ENCODE results near the gene PFN3.

Gene PFN3

DNA sequence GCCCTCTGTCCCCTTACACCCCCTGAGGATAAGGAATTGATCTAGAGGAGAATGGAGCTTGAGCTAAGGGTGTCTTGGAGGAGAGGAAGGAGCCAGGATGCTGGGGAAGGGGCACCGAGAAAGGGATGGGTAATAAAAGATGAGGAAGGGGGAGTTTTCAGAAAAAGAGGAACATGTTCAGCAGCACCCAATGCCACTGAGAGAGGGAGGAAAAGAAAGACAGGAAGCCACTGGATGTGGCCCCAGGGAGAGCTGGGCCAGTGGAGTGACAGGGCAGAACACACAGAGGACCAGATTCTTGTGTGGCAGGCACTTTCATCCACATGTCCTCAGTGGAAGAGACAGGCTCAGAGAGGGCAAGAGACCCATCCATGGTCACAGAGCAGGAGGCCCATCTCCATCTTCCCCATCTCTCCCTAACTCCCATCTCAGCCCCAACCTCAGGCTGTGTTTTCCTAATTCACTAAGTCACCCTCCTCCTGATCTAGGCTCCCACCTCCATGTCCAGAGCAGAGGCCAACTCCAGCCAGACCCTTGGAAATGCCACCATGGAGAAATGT lies 7.2 kb downstream of the PFN3 start:
- TF ChIP-seq, protein P1, sequence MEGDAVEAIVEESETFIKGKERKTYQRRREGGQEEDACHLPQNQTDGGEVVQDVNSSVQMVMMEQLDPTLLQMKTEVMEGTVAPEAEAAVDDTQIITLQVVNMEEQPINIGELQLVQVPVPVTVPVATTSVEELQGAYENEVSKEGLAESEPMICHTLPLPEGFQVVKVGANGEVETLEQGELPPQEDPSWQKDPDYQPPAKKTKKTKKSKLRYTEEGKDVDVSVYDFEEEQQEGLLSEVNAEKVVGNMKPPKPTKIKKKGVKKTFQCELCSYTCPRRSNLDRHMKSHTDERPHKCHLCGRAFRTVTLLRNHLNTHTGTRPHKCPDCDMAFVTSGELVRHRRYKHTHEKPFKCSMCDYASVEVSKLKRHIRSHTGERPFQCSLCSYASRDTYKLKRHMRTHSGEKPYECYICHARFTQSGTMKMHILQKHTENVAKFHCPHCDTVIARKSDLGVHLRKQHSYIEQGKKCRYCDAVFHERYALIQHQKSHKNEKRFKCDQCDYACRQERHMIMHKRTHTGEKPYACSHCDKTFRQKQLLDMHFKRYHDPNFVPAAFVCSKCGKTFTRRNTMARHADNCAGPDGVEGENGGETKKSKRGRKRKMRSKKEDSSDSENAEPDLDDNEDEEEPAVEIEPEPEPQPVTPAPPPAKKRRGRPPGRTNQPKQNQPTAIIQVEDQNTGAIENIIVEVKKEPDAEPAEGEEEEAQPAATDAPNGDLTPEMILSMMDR (conservative IDR thresholded peaks at IDR 0.05; ENCODE audit: low read depth, low read length), result no peak
- Histone ChIP-seq H3K4me2 (no peak overlapping the region), H3K4me3 (IDR thresholded peaks at IDR 0.05; ENCODE audit: insufficient read depth, low read depth, low read length) (no peak overlapping the region), H3K27ac (no peak overlapping the region), H3K9ac (no peak overlapping the region), H4K20me1 (ENCODE audit: insufficient read depth) (no peaks in the 10 kb centered on the region), H3K79me2 (ENCODE audit: insufficient read depth, low read depth) (no peaks in the 10 kb centered on the region), H3K4me1 (ENCODE audit: low read depth, poor library complexity, severe bottlenecking) (no peaks in the 10 kb centered on the region), H3K27me3 (ENCODE audit: insufficient read depth, low read depth) (no peaks in the 10 kb centered on the region), H2AFZ (ENCODE audit: low read depth) (no peak overlapping the region), H3K36me3 (ENCODE audit: insufficient read depth) (no peaks in the 10 kb centered on the region)

DNA sequence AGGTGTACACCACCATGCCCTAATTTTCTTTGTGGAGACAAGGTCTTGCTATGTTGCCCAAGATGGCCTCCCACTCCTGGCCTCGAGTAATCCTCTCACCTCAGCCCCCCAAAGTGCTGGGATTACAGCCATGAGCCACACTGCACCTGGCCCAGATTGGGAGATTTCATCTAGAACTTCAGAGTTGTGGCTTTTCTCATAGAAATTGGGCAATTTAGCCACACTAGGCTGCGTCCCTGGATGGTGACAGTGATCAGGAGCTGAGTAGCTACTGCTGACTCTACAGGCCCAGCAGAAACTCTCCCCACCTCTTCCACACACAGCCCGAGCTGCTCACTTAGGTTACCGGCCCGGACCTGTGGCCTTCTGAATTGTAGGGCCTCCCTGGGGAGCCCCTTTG lies 7.7 kb downstream of the PFN3 start:
- Histone ChIP-seq H3K27ac (no peak overlapping the region), H3K4me2 (no peak overlapping the region), H3K9ac (no peak overlapping the region)

DNA sequence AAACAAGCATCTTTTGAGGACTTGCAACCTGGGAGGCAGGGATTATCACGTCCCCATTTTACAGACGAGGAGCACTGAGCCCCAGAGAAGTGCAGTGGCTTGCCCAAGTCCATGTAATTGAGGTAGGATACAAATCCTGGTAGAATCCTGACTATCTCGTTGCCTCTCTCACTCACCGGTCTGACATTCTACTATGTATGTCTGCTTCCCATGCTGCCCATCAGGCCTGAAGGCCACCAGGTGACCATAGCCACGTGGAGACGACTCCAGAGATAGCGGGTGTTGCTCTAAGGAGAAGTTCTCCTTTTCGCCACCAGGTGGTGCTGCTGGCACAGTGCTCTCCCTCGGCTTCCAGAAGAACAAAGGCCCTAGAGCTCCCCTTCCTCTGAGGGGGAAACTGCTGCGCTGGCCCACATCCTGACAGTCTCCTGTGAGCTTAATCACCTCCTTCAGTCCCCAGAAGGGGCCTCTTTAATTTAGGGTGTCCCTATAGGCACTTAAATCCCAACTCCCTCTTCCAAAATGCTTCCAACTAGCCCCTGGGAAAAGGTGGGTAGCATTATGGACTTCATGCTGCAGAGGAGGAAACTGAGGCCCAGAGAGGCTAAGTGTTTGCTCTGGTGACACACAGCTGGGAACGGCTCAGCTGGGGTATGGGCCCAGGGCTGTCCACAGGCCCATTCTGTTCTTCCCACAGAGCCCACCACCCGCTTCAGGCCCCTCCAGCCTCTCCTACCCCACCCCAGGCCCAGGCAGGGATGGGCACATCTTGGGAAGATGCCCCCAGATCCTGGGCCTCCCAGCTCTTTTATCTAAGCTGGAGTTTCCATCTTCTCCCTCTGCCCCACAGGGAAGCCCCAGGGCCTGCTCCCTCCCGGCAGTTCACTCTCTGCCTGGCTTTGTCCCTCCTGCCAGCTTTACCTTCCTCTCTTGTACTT lies 9.8 kb downstream of the PFN3 start:
- Histone ChIP-seq H3K4me2 (no peak overlapping the region), H4K20me1 (ENCODE audit: insufficient read depth) (no peaks in the 10 kb centered on the region), H3K4me1 (ENCODE audit: low read depth, poor library complexity, severe bottlenecking) (no peaks in the 10 kb centered on the region), H3K27ac (no peak overlapping the region), H3K79me2 (ENCODE audit: insufficient read depth, low read depth) (no peaks in the 10 kb centered on the region), H2AFZ (ENCODE audit: low read depth) (peak overlapping the region; percentile 53), H3K4me3 (IDR thresholded peaks at IDR 0.05; ENCODE audit: insufficient read depth, low read depth, low read length) (no peak overlapping the region), H3K36me3 (ENCODE audit: insufficient read depth) (no peaks in the 10 kb centered on the region), H3K27me3 (ENCODE audit: insufficient read depth, low read depth) (no peaks in the 10 kb centered on the region), H3K9ac (no peak overlapping the region)
- TF ChIP-seq, protein P1 (conservative IDR thresholded peaks at IDR 0.05; ENCODE audit: low read depth, low read length), result peak; percentile 86

More for the DNA sequence above, 7.7 kb downstream of the PFN3 start:
- no peaks in the 10 kb centered on the region for H3K79me2 ChIP-seq (ENCODE audit: insufficient read depth, low read depth)
- H4K20me1 ChIP-seq (ENCODE audit: insufficient read depth), result no peaks in the 10 kb centered on the region
- H2AFZ ChIP-seq (ENCODE audit: low read depth), result no peak overlapping the region
- no peaks in the 10 kb centered on the region for H3K27me3 ChIP-seq (ENCODE audit: insufficient read depth, low read depth)
- H3K4me1 ChIP-seq (ENCODE audit: low read depth, poor library complexity, severe bottlenecking), result no peaks in the 10 kb centered on the region
- no peak overlapping the region for H3K4me3 ChIP-seq (IDR thresholded peaks at IDR 0.05; ENCODE audit: insufficient read depth, low read depth, low read length)
- H3K36me3 ChIP-seq (ENCODE audit: insufficient read depth), result no peaks in the 10 kb centered on the region
- TF ChIP-seq, protein P1 (conservative IDR thresholded peaks at IDR 0.05; ENCODE audit: low read depth, low read length), result no peak

DNA sequence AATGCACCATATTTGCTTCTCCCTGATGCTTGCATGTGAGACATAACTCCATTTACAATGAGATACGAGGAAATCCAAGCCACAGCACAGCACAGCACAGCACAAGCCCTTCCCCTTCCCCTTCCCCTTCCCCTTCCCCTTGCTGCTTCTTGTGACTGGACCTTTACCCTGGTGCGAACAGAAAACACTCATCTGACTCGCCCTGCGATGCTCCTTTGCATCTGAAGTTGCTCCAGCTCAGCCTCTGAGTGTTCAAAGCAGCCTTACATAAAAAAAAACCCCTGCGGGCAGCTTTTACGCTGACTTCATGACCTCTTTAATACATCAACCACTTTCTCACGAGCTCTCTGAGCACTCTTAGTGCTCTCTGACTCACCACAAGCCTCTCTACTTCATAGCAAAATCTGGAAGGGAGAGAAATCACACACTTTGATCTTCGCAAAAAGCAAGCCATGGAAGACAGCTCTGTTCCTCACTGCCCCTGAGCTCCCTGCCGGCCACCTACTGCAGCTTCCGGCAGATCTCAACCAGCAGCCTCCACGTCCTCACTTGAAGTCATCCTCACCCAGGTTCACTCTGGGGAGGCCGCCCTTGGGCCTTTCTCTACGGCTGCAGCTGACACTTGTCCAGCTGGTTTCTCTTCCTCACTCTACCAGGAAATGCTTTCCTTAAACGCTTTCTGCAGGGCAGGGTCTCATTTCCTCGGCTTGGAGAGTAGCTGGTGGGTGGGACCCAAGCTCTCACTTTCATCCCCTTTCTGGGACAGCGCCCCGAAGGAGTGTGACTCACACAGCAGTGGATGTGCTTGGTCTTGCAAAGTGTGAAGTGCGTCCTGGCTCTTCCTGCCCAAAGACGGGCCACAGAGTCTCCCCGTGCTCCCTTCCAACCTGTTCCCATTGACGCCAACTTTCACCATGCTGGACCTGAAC lies 11.0 kb downstream of the PFN3 start:
- Histone ChIP-seq H4K20me1 (ENCODE audit: insufficient read depth) (no peaks in the 10 kb centered on the region), H3K27ac (no peak overlapping the region), H3K4me3 (IDR thresholded peaks at IDR 0.05; ENCODE audit: insufficient read depth, low read depth, low read length) (no peak overlapping the region), H3K27me3 (ENCODE audit: insufficient read depth, low read depth) (no peaks in the 10 kb centered on the region; the same call in 1 of the 2 replicates), H3K36me3 (ENCODE audit: insufficient read depth) (no peaks in the 10 kb centered on the region), H3K9ac (no peak overlapping the region), H3K4me1 (ENCODE audit: low read depth, poor library complexity, severe bottlenecking) (no peaks in the 10 kb centered on the region), H3K79me2 (ENCODE audit: insufficient read depth, low read depth) (no peaks in the 10 kb centered on the region), H2AFZ (ENCODE audit: low read depth) (no peak overlapping the region; the same call in 1 of the 2 replicates), H3K4me2 (no peak overlapping the region)
- TF ChIP-seq, protein P1 (conservative IDR thresholded peaks at IDR 0.05; ENCODE audit: low read depth, low read length), result no peak
